CD14-positive monocyte (primary cell): ENCODE data around the gene DGKI. TPM values are rescaled to one million over a fixed set of nuclear protein-coding genes. Genes with fewer than 3 reads are reported as not detected.

Experiments used
- DNase-seq, 3 donors: peaks; one replicate each; pipeline ENCODE4 v3.0.0-alpha.2; 2011 to 2022
- H2AFZ ChIP-seq: 2 replicates; pipeline ENCODE4 v1.6.0; 2012; ENCODE audit warnings: mild to moderate bottlenecking, low read depth, low read length, inconsistent platforms; ENCODE audit not compliant: insufficient read depth, poor library complexity, severe bottlenecking
- H3K27ac ChIP-seq, 2 donors: 1 replicate in 1 of 2; 2 replicates in 1 of 2; pipeline ENCODE4 v1.5.1; 2012 to 2013; ENCODE audit warnings: low read length in 2 of 2, control low read depth in 1 of 2, inconsistent platforms in 1 of 2, low read depth in 1 of 2, mild to moderate bottlenecking in 1 of 2
- H3K27me3 ChIP-seq, 2 donors: one replicate each; pipeline versions ENCODE4 v1.6.0 to v1.6.1; 2011 to 2013; ENCODE audit warnings: low read length in 2 of 2; ENCODE audit not compliant: control insufficient read depth in 2 of 2, insufficient read depth in 2 of 2
- H3K36me3 ChIP-seq, 2 donors: replicated peaks in 1 of 2; 1 replicate in 1 of 2; 2 replicates in 1 of 2; pipeline versions ENCODE4 v1.5.1 to v1.6.1; 2012 to 2013; ENCODE audit warnings: low read length in 2 of 2, control low read depth in 1 of 2, inconsistent platforms in 1 of 2, mild to moderate bottlenecking in 1 of 2; ENCODE audit not compliant: insufficient read depth in 2 of 2, control insufficient read depth in 1 of 2
- H3K4me1 ChIP-seq, 2 donors: 1 replicate in 1 of 2; 2 replicates in 1 of 2; pipeline versions ENCODE4 v1.5.1 to v1.6.1; 2012 to 2013; ENCODE audit warnings: low read length in 2 of 2, control low read depth in 1 of 2, inconsistent platforms in 1 of 2, mild to moderate bottlenecking in 1 of 2, moderate library complexity in 1 of 2; ENCODE audit not compliant: insufficient read depth in 2 of 2, control insufficient read depth in 1 of 2
- H3K4me2 ChIP-seq: replicated peaks from 2 replicates; pipeline ENCODE3; 2012; ENCODE audit warnings: low read length, moderate library complexity, mild to moderate bottlenecking; ENCODE audit not compliant: poor library complexity, severe bottlenecking; ENCODE audit errors: extremely low read depth
- H3K4me3 ChIP-seq, 3 experiments: fragments of 200-600 bp in 1 of 3; sonication (generic) in 1 of 3; replicated peaks in 1 of 3; 1 replicate in 2 of 3; 2 replicates in 1 of 3; pipeline ENCODE4 v1.5.1; 2011 to 2013; ENCODE audit warnings: low read length in 3 of 3, mild to moderate bottlenecking in 3 of 3, control low read depth in 2 of 3, low read depth in 2 of 3, inconsistent platforms in 1 of 3, moderate library complexity in 1 of 3
- H3K79me2 ChIP-seq: 2 replicates; pipeline ENCODE4 v1.6.0; 2012; ENCODE audit warnings: mild to moderate bottlenecking, control low read depth, inconsistent platforms, low read length, moderate library complexity; ENCODE audit not compliant: insufficient read depth
- H3K9ac ChIP-seq: 2 replicates; pipeline ENCODE4 v1.6.0; 2017; ENCODE audit warnings: low read length, mild to moderate bottlenecking; ENCODE audit not compliant: insufficient read depth, poor library complexity, severe bottlenecking
- H3K9me3 ChIP-seq, 2 donors: replicated peaks in 1 of 2; 1 replicate in 1 of 2; 2 replicates in 1 of 2; pipeline versions ENCODE4 v1.5.1 to v1.6.1; 2012 to 2013; ENCODE audit warnings: low read length in 2 of 2, control low read depth in 1 of 2; ENCODE audit not compliant: control insufficient read depth in 1 of 2, insufficient read depth in 1 of 2
- H4K20me1 ChIP-seq: 2 replicates; pipeline ENCODE4 v1.6.0; 2012; ENCODE audit warnings: mild to moderate bottlenecking, low read length, control low read depth, moderate library complexity; ENCODE audit not compliant: insufficient read depth
- H3K27ac Mint-ChIP-seq, 7 donors: one replicate each; pipeline ENCODE4 v1.8.0; 2020; ENCODE audit warnings: mild to moderate bottlenecking in 7 of 7, mixed read lengths in 7 of 7, moderate library complexity in 6 of 7, inconsistent platforms in 2 of 7
- H3K27me3 Mint-ChIP-seq, 3 donors: one replicate each; pipeline ENCODE4 v1.8.0; 2021 to 2022; ENCODE audit warnings: low read depth in 3 of 3, mild to moderate bottlenecking in 3 of 3, mixed read lengths in 3 of 3, moderate library complexity in 3 of 3, inconsistent platforms in 1 of 3
- H3K36me3 Mint-ChIP-seq, 2 donors: one replicate each; pipeline ENCODE4 v1.8.0; 2020; ENCODE audit warnings: mixed read lengths in 2 of 2, inconsistent platforms in 1 of 2, mild to moderate bottlenecking in 1 of 2
- H3K4me1 Mint-ChIP-seq: one replicate; pipeline ENCODE4 v1.8.0; 2020; ENCODE audit warnings: mild to moderate bottlenecking, mixed read lengths
- H3K4me3 Mint-ChIP-seq, 2 donors: one replicate each; pipeline ENCODE4 v1.8.0; 2020; ENCODE audit warnings: mild to moderate bottlenecking in 2 of 2, mixed read lengths in 2 of 2, moderate library complexity in 1 of 2
- H3K9me3 Mint-ChIP-seq, 7 donors: one replicate each; pipeline ENCODE4 v1.8.0; 2020 to 2022; ENCODE audit warnings: mixed read lengths in 7 of 7, mild to moderate bottlenecking in 6 of 7, moderate library complexity in 6 of 7, inconsistent platforms in 2 of 7
- WGBS: methylation state at CpG from one replicate; pipeline ENCODE4 v1.1.5; 2013; ENCODE audit warnings: missing lambda C conversion rate; ENCODE audit not compliant: insufficient coverage; 5-methylcytosine and 5-hydroxymethylcytosine counted together
- intact Hi-C, 2 donors: fragments of 100-400 bp; cut with micrococcal nuclease; formaldehyde crosslinking; loops; one replicate each; pipeline versions ENCODE4 v1.15.0 to v1.15.1; 2023
- polyA plus RNA-seq, 3 donors: library from polyadenylated mRNA; depleted of rRNA in 1 of 3; unstranded in 2 of 3; stranded (reverse) in 1 of 3; fragments of 300-500 nt in 2 of 3; fragments of >200 nt in 1 of 3; fragmentation: Illumina TruSeq in 2 of 3; gene quantifications; 1 replicate in 2 of 3; 2 replicates in 1 of 3; pipeline ENCODE4 v1.2.3, GENCODE V29; 2012 to 2021
- TF ChIP-seq, protein P1 (sequence below): fragments of 200-600 bp; IDR thresholded peaks from one replicate; pipeline ENCODE4 v1.8.0; 2022; ENCODE audit warnings: antibody characterized with exemption, mild to moderate bottlenecking

The DGKI gene
- polyA plus RNA-seq, 3 donors: not detected

DNA sequence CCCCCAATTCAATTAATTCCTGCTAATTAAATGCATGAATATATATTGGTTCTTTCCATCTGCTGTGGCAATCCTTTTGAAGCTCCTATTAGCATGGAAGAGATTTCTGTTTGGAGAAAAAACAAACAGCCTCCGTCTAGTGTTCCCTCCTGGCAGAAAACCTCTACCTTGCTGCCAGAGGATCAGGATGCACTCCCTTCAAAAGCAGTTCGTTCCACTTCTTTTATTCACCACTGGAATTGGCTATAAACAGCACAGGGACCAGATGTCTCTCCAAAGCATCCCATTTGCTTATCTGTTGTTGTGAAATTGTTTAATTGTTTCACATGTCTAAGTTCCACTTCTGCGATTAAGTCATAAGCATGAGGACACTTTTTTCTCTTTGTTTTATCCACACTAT, 425.4 kb downstream of the DGKI start:
- Histone ChIP-seq H3K27me3 (no peaks in the 10 kb centered on the region), H3K9me3 (no peaks in the 10 kb centered on the region), H4K20me1 (no peaks in the 10 kb centered on the region), H3K79me2 (no peaks in the 10 kb centered on the region), H3K9ac (no peak overlapping the region), H2AFZ (no peak overlapping the region), H3K27ac (no peak overlapping the region), H3K4me3 (no peak overlapping the region), H3K4me2 (no peak overlapping the region), H3K36me3 (no peaks in the 10 kb centered on the region), H3K4me1 (no peaks in the 10 kb centered on the region)
- TF ChIP-seq, protein P1, sequence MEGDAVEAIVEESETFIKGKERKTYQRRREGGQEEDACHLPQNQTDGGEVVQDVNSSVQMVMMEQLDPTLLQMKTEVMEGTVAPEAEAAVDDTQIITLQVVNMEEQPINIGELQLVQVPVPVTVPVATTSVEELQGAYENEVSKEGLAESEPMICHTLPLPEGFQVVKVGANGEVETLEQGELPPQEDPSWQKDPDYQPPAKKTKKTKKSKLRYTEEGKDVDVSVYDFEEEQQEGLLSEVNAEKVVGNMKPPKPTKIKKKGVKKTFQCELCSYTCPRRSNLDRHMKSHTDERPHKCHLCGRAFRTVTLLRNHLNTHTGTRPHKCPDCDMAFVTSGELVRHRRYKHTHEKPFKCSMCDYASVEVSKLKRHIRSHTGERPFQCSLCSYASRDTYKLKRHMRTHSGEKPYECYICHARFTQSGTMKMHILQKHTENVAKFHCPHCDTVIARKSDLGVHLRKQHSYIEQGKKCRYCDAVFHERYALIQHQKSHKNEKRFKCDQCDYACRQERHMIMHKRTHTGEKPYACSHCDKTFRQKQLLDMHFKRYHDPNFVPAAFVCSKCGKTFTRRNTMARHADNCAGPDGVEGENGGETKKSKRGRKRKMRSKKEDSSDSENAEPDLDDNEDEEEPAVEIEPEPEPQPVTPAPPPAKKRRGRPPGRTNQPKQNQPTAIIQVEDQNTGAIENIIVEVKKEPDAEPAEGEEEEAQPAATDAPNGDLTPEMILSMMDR: no peak
- Mint-ChIP-seq H3K36me3 (no peaks in the 10 kb centered on the region), H3K4me1 (no peaks in the 10 kb centered on the region), H3K27me3 (peaks cover 0 to 1% (median 0%) of the 10 kb centered on the region in 3 donors), H3K9me3 (peaks cover 2 to 10% (median 3%) of the 10 kb centered on the region in 7 donors), H3K4me3 (no peak overlapping the region), H3K27ac (no peak overlapping the region)
- intact Hi-C loops: no loop called here
- no peak for DNase-seq
- WGBS: no CpG with 5 or more reads among the region's 3 CpGs

DNA sequence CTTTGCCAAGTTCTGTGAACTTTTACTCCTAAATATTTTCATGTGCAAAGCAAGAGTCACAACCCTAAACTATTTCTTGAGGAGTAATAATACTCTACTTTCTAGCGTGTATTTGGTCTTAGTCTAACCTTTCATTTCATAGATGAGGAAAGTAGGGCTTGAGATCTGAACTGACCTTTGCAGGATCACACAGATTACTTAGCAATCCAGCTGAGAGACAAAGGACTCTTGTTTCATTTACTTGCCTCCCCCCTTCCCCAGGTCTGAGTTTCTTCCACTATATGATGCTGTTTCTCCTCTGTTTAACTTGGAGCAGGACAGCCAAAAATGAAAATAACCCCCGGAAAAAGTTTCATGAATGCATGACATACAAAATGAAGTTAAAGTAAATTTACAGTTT, 427.9 kb downstream of the DGKI start:
- Mint-ChIP-seq H3K27ac (no peak overlapping the region), H3K4me3 (no peak overlapping the region), H3K36me3 (no peaks in the 10 kb centered on the region), H3K9me3 (peaks cover 0 to 2% (median 0%) of the 10 kb centered on the region in 7 donors), H3K4me1 (no peaks in the 10 kb centered on the region), H3K27me3 (peaks cover 0 to 1% (median 1%) of the 10 kb centered on the region in 3 donors)
- Histone ChIP-seq H3K27ac (no peak overlapping the region), H3K4me2 (no peak overlapping the region), H3K9ac (no peak overlapping the region), H3K36me3 (no peaks in the 10 kb centered on the region), H3K27me3 (no peaks in the 10 kb centered on the region), H3K4me1 (no peaks in the 10 kb centered on the region), H3K79me2 (no peaks in the 10 kb centered on the region), H4K20me1 (no peaks in the 10 kb centered on the region), H3K4me3 (no peak overlapping the region), H3K9me3 (no peaks in the 10 kb centered on the region), H2AFZ (no peak overlapping the region)
- intact Hi-C loops: no loop called here
- TF ChIP-seq, protein P1: no peak
- DNase-seq: no peak
- no CpG with 5 or more reads among the region's 2 CpGs for WGBS
